Ovary (tissue), 9 donors: ENCODE data around the gene TTC32. TPM values are rescaled to one million over a fixed set of nuclear protein-coding genes. Genes with fewer than 3 reads are reported as not detected.

Source experiments
- DNase-seq, 5 donors: peaks; one replicate each; pipeline ENCODE4 v3.0.0-alpha.2; 2019 to 2020
- H3K27ac ChIP-seq, 2 donors: fragments of 200-600 bp; one replicate each; pipeline versions ENCODE4 v1.5.1 to v1.8.0; 2019 to 2022
- H3K27me3 ChIP-seq: fragments of 200-600 bp; one replicate; pipeline ENCODE4 v1.8.0; 2022
- H3K36me3 ChIP-seq: fragments of 200-600 bp; sonication (generic); one replicate; pipeline ENCODE4 v1.5.1; 2019
- H3K4me1 ChIP-seq: one replicate; pipeline ENCODE4 v1.8.1; 2013; ENCODE audit warnings: mild to moderate bottlenecking, moderate library complexity; ENCODE audit not compliant: insufficient read depth
- H3K4me3 ChIP-seq: fragments of 200-600 bp; sonication (generic); one replicate; pipeline ENCODE4 v1.5.1; 2017
- H3K9me3 ChIP-seq, 2 donors: fragments of 200-600 bp in 1 of 2; sonication (generic) in 1 of 2; one replicate each; pipeline versions ENCODE4 v1.5.1 to v1.8.1; 2013 to 2019; ENCODE audit warnings: mild to moderate bottlenecking in 1 of 2, moderate library complexity in 1 of 2
- EP300 ChIP-seq: sonication (generic); formaldehyde crosslinking; IDR thresholded peaks from one replicate; pipeline ENCODE4 v1.6.1; 2017; ENCODE audit warnings: antibody characterized with exemption
- POLR2A ChIP-seq: fragments of 450-650 bp; IDR thresholded peaks from one replicate; pipeline ENCODE4 v1.6.1; 2017; ENCODE audit warnings: antibody characterized with exemption, mild to moderate bottlenecking, moderate library complexity
- WGBS, 3 donors: extraction: QIAGEN DNeasy Blood & Tissue Kit in 1 of 3; methylation state at CpG; one replicate each; pipeline versions ENCODE4 v1.1.5 to v1.1.7; 2013 to 2017; 5-methylcytosine and 5-hydroxymethylcytosine counted together
- intact Hi-C, 4 donors: fragments of 100-400 bp; cut with DNase I; formaldehyde crosslinking; loops; one replicate each; pipeline versions ENCODE4 v1.11.0 to v1.15.1; 2022 to 2023
- polyA plus RNA-seq, 2 donors: library from polyadenylated mRNA; stranded (reverse); fragments of 200-250 nt in 1 of 2; fragments of 350-450 nt in 1 of 2; fragmentation: Illumina TruSeq in 1 of 2; extraction: RNeasy Lipid Tissue Mini Kit (QIAGEN cat#74804) in 1 of 2; gene quantifications; one replicate each; pipeline ENCODE4 v1.2.3, GENCODE V29; 2013 to 2014
- total RNA-seq, 7 donors: library from RNA; depleted of rRNA in 2 of 7; stranded (reverse); fragments of >200 nt in 2 of 7; fragmentation: NEBNext Ultra II Directional in 3 of 7; extraction: Animal tissue kit (Norgen Biotek cat#: 25700) in 3 of 7; gene quantifications; one replicate each; pipeline versions ENCODE4 v1.1.0 to v1.2.4, GENCODE V29; 2016 to 2023
- TF ChIP-seq, protein P1 (sequence below), 3 donors: fragments of 450-650 bp in 2 of 3; fragments of 200-600 bp in 1 of 3; IDR thresholded peaks; one replicate each; pipeline versions ENCODE4 v1.5.1 to v1.8.0; 2016 to 2022; ENCODE audit warnings: antibody characterized with exemption in 3 of 3, mild to moderate bottlenecking in 1 of 3
- donor health status: DM: no; HTN: no; CAD: no; lungs with moderate emphysema.
- donor health status: DM: no; HTN: no; CAD: no.
- donor health status: Bipolar disorder and iron deficiency.
- donor health status: DM: yes; HTN: yes; CAD: no.
- donor health status: DM: no; HTN: no; CAD: no.
- donor health status: DM: yes; HTN: yes; CAD: no.

The TTC32 gene
- total and polyA plus RNA-seq, 9 donors: 9.6 to 30.1 (median 16.8) TPM

DNA sequence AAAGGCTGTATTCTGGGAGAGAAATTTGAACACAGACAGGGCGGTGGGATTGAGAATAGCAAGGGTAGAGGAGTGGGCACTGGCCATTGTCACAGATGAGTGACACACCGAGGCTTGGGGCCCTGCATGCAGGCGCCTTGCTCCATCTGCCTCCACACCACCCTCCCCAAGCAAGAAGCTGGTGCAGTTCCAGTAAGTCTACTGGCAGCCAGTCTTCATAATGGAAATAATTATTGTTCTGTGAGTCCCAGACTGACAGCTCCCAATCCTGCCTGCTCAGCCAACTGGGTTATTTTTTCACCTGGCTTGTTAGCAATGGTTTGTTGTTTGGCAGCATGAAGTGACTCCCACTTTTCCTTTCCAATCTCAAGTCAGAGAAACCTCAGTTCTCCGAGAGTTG is 13.0 kb downstream of the TTC32 start:
- DNase-seq: no peak
- no peak overlapping the region for H3K27ac ChIP-seq
- no peaks in the 10 kb centered on the region for H3K27me3 ChIP-seq
- H3K4me3 ChIP-seq: no peak overlapping the region
- no peaks in the 10 kb centered on the region for H3K9me3 ChIP-seq
- no peaks in the 10 kb centered on the region for H3K36me3 ChIP-seq
- H3K4me1 ChIP-seq: no peaks in the 10 kb centered on the region
- WGBS, 3 donors: 88 to 94% (median 93%) methylated on average over 4 of the region's 4 CpGs
- TF ChIP-seq, protein P1, sequence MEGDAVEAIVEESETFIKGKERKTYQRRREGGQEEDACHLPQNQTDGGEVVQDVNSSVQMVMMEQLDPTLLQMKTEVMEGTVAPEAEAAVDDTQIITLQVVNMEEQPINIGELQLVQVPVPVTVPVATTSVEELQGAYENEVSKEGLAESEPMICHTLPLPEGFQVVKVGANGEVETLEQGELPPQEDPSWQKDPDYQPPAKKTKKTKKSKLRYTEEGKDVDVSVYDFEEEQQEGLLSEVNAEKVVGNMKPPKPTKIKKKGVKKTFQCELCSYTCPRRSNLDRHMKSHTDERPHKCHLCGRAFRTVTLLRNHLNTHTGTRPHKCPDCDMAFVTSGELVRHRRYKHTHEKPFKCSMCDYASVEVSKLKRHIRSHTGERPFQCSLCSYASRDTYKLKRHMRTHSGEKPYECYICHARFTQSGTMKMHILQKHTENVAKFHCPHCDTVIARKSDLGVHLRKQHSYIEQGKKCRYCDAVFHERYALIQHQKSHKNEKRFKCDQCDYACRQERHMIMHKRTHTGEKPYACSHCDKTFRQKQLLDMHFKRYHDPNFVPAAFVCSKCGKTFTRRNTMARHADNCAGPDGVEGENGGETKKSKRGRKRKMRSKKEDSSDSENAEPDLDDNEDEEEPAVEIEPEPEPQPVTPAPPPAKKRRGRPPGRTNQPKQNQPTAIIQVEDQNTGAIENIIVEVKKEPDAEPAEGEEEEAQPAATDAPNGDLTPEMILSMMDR (IDR thresholded peaks at IDR 0.05): no peak
- TF ChIP-seq EP300: no peak
- no peak for TF ChIP-seq POLR2A
- intact Hi-C loops: no loop called here

DNA sequence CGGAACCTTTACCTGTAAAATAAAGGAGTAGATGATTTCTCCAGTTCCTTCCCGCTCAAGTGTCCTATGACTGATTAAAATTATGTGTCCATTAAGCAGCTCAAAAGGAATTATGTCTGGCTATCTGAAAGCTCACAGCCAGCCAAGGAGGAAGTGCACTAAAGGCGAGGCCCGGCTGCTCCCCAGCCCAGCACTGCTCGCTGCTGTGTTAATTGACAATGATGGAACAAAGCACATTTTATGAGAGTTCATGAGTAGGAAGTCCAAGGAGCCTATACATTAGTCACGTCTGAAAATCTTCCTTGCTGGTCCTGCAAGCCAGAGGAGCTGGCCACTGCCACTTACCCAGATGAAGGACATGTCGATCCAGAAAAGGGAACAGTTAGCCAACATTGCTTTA is 14.3 kb downstream of the TTC32 start:
- WGBS, 3 donors: 85 to 93% (median 90%) methylated on average over 7 of the region's 7 CpGs
- Histone ChIP-seq H3K9me3 (no peaks in the 10 kb centered on the region), H3K36me3 (no peaks in the 10 kb centered on the region), H3K27me3 (no peaks in the 10 kb centered on the region), H3K4me3 (no peak overlapping the region), H3K4me1 (no peaks in the 10 kb centered on the region), H3K27ac (no peak overlapping the region)
- no peak for DNase-seq
- TF ChIP-seq POLR2A: no peak
- TF ChIP-seq EP300: no peak
- TF ChIP-seq, protein P1 (IDR thresholded peaks at IDR 0.05): no peak
- intact Hi-C loops: no loop called here

DNA sequence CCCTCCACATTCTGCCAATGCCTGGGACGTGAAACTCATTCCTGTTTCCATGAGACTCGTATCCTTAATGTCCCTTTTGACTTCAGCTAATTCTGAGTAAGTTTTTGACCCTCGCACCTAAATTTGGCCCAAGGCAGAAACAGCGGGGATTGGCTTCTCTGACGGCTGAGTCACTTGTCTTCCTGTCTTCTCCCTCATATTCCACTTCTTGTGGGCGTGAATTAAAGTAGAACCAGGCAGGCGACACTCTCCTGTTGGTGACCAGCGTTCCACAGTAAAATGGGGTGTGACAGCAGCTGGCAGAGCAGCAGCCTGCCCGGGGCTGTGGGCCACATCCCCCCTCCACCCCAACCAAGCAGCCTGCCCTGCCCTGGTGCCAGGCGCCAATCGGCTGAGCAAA is 15.5 kb downstream of the TTC32 start:
- H3K36me3 ChIP-seq: no peaks in the 10 kb centered on the region
- H3K27ac ChIP-seq: no peak overlapping the region
- intact Hi-C loops: no loop called here
- no peak overlapping the region for H3K4me3 ChIP-seq
- no peaks in the 10 kb centered on the region for H3K4me1 ChIP-seq
- TF ChIP-seq POLR2A (no peak), EP300 (no peak)
- TF ChIP-seq, protein P1 (IDR thresholded peaks at IDR 0.05): no peak
- no peaks in the 10 kb centered on the region for H3K27me3 ChIP-seq
- no peak for DNase-seq
- 65 to 82% (median 76%) methylated on average over 11 of the region's 11 CpGs for WGBS, 3 donors
- no peaks in the 10 kb centered on the region for H3K9me3 ChIP-seq

DNA sequence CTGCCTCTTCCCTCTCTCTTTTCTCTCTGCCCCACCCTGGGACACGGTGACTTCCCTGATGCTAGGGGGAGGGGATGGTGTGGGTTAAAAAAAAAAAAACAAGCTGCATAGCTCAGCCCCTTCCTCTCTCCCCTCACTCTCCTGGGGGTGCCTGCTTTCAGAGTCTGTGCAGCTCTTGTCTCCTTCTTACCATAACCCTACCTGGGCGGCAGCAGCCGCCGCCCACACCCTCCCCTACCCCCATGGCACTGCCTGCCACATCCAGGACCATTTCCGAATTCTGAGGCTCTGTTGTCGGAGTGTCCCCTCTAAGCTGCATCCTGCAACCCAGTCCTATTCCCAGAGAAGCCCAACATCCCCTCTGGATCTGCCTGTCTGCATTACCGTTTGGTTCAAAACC is 16.0 kb downstream of the TTC32 start:
- no peak overlapping the region for H3K27ac ChIP-seq
- no peaks in the 10 kb centered on the region for H3K27me3 ChIP-seq
- WGBS, 3 donors: 60 to 65% (median 64%) methylated on average over 7 of the region's 7 CpGs
- no peak overlapping the region for H3K4me3 ChIP-seq
- intact Hi-C loops: no loop called here
- DNase-seq: no peak
- TF ChIP-seq, protein P1 (IDR thresholded peaks at IDR 0.05): no peak
- TF ChIP-seq POLR2A (no peak), EP300 (no peak)
- H3K36me3 ChIP-seq: no peaks in the 10 kb centered on the region
- H3K4me1 ChIP-seq: no peaks in the 10 kb centered on the region
- no peaks in the 10 kb centered on the region for H3K9me3 ChIP-seq
